Sigmoid colon (tissue), 7 donors: ENCODE measurements around the gene KCTD1. TPM values are rescaled to one million over a fixed set of nuclear protein-coding genes. Genes with fewer than 3 reads are reported as not detected.

Source experiments
- DNase-seq: peaks from one replicate; pipeline ENCODE4 v3.0.0-alpha.2; 2019
- H3K27ac ChIP-seq, 4 donors: fragments of 200-600 bp; sonication (generic); one replicate each; pipeline ENCODE4 v1.5.1; 2016 to 2019; ENCODE audit warnings: mild to moderate bottlenecking in 1 of 4
- H3K27me3 ChIP-seq, 3 donors: fragments of 200-600 bp; sonication (generic); one replicate each; pipeline ENCODE4 v1.5.1; 2019; ENCODE audit warnings: mild to moderate bottlenecking in 1 of 3
- H3K36me3 ChIP-seq, 4 donors: fragments of 200-600 bp; sonication (generic); one replicate each; pipeline ENCODE4 v1.5.1; 2016 to 2019
- H3K4me1 ChIP-seq, 4 donors: fragments of 200-600 bp; sonication (generic); one replicate each; pipeline ENCODE4 v1.5.1; 2017 to 2019
- H3K4me3 ChIP-seq, 4 donors: fragments of 200-600 bp; sonication (generic); one replicate each; pipeline ENCODE4 v1.5.1; 2017 to 2019; ENCODE audit warnings: mild to moderate bottlenecking in 2 of 4, moderate library complexity in 1 of 4
- H3K9me3 ChIP-seq, 4 donors: fragments of 200-600 bp in 3 of 4; sonication (generic) in 3 of 4; one replicate each; pipeline versions ENCODE4 v1.5.1 to v1.6.1; 2013 to 2019
- CTCF ChIP-seq, 4 experiments: fragments of 450-650 bp in 3 of 4; fragments of 200-600 bp in 1 of 4; IDR thresholded peaks; one replicate each; pipeline ENCODE4 v1.5.1; 2016 to 2019; ENCODE audit warnings: antibody characterized with exemption in 4 of 4, mild to moderate bottlenecking in 3 of 4, moderate library complexity in 2 of 4
- EP300 ChIP-seq, 4 donors: sonication (generic); formaldehyde crosslinking; IDR thresholded peaks; one replicate each; pipeline ENCODE4 v1.6.1; 2017; ENCODE audit warnings: antibody characterized with exemption in 4 of 4
- POLR2A ChIP-seq, 2 donors: fragments of 450-650 bp; IDR thresholded peaks; one replicate each; pipeline ENCODE4 v1.6.1; 2016; ENCODE audit warnings: antibody characterized with exemption in 2 of 2, mild to moderate bottlenecking in 2 of 2, moderate library complexity in 2 of 2
- POLR2AphosphoS5 ChIP-seq, 4 donors: sonication (generic); formaldehyde crosslinking; IDR thresholded peaks; one replicate each; pipeline ENCODE4 v1.6.1; 2017; ENCODE audit warnings: antibody characterized with exemption in 4 of 4
- WGBS, 2 donors: extraction: QIAGEN DNeasy Blood & Tissue Kit; methylation state at CpG; one replicate each; pipeline ENCODE4 v1.1.7; 2013; 5-methylcytosine and 5-hydroxymethylcytosine counted together
- intact Hi-C: fragments of 100-400 bp; cut with DNase I; formaldehyde crosslinking; loops from one replicate; pipeline ENCODE4 v1.15.1; 2023
- polyA plus RNA-seq, 3 donors: library from polyadenylated mRNA; stranded (reverse); fragments of 200-250 nt; gene quantifications; one replicate each; pipeline ENCODE4 v1.2.3, GENCODE V29; 2013
- total RNA-seq, 4 donors: library from RNA; depleted of rRNA; stranded (reverse); fragments of >200 nt; gene quantifications; one replicate each; pipeline ENCODE4 v1.1.0, GENCODE V29; 2016
- donor health status: healthy with polysubstance abuse.
- donor health status: Bipolar disorder and iron deficiency.
- donor health status: healthy.

Gene KCTD1
- total and polyA plus RNA-seq, 7 donors = 3.4 to 22.4 (median 10.9) TPM

- no peak overlapping the region for H3K27ac ChIP-seq
Observed at GRCh38 chr18:26556573-26556972, 8.2 kb upstream of the KCTD1 start.

GRCh38 chr18:26555804-26556553, 7.6 kb upstream of the KCTD1 start:
- H3K4me1 ChIP-seq = peaks cover 0 to 6% (median 3%) of the 10 kb centered on the region in 4 donors
- no peak overlapping the region for H3K27ac ChIP-seq
- WGBS, 2 donors = 79 to 83% methylated on average over 4 of the region's 4 CpGs
- no peaks in the 10 kb centered on the region for H3K36me3 ChIP-seq
- intact Hi-C loops = no loop called here
- peaks cover 4 to 31% (median 24%) of the 10 kb centered on the region in 3 donors for H3K27me3 ChIP-seq
- no peaks in the 10 kb centered on the region for H3K9me3 ChIP-seq
- TF ChIP-seq EP300 (IDR thresholded peaks at IDR 0.05) = no peak
- no peak for TF ChIP-seq POLR2AphosphoS5 (IDR thresholded peaks at IDR 0.05)
- no peak for TF ChIP-seq CTCF (IDR thresholded peaks at IDR 0.05)
- TF ChIP-seq POLR2A (IDR thresholded peaks at IDR 0.05) = no peak
- DNase-seq = no peak
- no peak overlapping the region for H3K4me3 ChIP-seq

More at GRCh38 chr18:26556573-26556972, 8.2 kb upstream of the KCTD1 start:
- intact Hi-C loops = no loop called here
- Histone ChIP-seq H3K36me3 (no peaks in the 10 kb centered on the region), H3K9me3 (no peaks in the 10 kb centered on the region), H3K4me3 (no peak overlapping the region), H3K4me1 (no peaks in the 10 kb centered on the region), H3K27me3 (peaks cover 0 to 25% (median 18%) of the 10 kb centered on the region in 3 donors)
- TF ChIP-seq POLR2A (IDR thresholded peaks at IDR 0.05) (no peak), CTCF (IDR thresholded peaks at IDR 0.05) (no peak), EP300 (IDR thresholded peaks at IDR 0.05) (no peak), POLR2AphosphoS5 (IDR thresholded peaks at IDR 0.05) (no peak)
- 81% methylated on average over 3 of the region's 3 CpGs for WGBS, 2 donors
- DNase-seq = no peak

GRCh38 chr18:26553943-26554342, 5.6 kb upstream of the KCTD1 start:
- Histone ChIP-seq H3K27ac (no peak overlapping the region), H3K27me3 (peaks cover 10 to 47% (median 35%) of the 10 kb centered on the region in 3 donors)
- intact Hi-C loops = no loop called here

GRCh38 chr18:26551695-26552081, 3.3 kb upstream of the KCTD1 start:
- Histone ChIP-seq H3K36me3 (no peaks in the 10 kb centered on the region), H3K4me3 (peak overlapping the region in 3 of 4 donors; percentile 69 to 75 (median 70)), H3K4me1 (peaks cover 0 to 39% (median 35%) of the 10 kb centered on the region in 4 donors), H3K27me3 (peaks cover 10 to 47% (median 35%) of the 10 kb centered on the region in 3 donors), H3K27ac (no peak overlapping the region), H3K9me3 (no peaks in the 10 kb centered on the region)
- intact Hi-C loops = no loop called here
- no peak for TF ChIP-seq POLR2AphosphoS5 (IDR thresholded peaks at IDR 0.05)
- TF ChIP-seq EP300 (IDR thresholded peaks at IDR 0.05) = no peak
- no peak for TF ChIP-seq POLR2A (IDR thresholded peaks at IDR 0.05)
- TF ChIP-seq CTCF (IDR thresholded peaks at IDR 0.05) = no peak
- DNase-seq = no peak
- 44 to 67% methylated on average over 4 of the region's 4 CpGs for WGBS, 2 donors

More at GRCh38 chr18:26553943-26554342, 5.6 kb upstream of the KCTD1 start:
- Histone ChIP-seq H3K4me1 (peaks cover 0 to 26% (median 22%) of the 10 kb centered on the region in 4 donors), H3K4me3 (no peak overlapping the region), H3K9me3 (no peaks in the 10 kb centered on the region), H3K36me3 (no peaks in the 10 kb centered on the region)
- WGBS, 2 donors = 88 to 89% methylated on average over 1 of the region's 1 CpG
- no peak for DNase-seq
- no peak for TF ChIP-seq CTCF (IDR thresholded peaks at IDR 0.05)
- no peak for TF ChIP-seq POLR2AphosphoS5 (IDR thresholded peaks at IDR 0.05)
- TF ChIP-seq POLR2A (IDR thresholded peaks at IDR 0.05) = no peak
- no peak for TF ChIP-seq EP300 (IDR thresholded peaks at IDR 0.05)
